IPS-NIHi7 (cell line): ENCODE measurements around the gene TMEM176B.
A peak's percentile ranks its signal among the peaks of the same experiment; 100 is the strongest.
"Not testable (repeated sequence)": the region's sequence is repeated elsewhere in the genome, so short reads cannot be mapped to it uniquely, and the experiment has no call there.

Experiments
- DNase-seq: peaks from one replicate; pipeline ENCODE4 v3.0.0; 2012; ENCODE audit warnings: mixed read lengths; ENCODE audit errors: extremely low spot score

Gene TMEM176B

DNA sequence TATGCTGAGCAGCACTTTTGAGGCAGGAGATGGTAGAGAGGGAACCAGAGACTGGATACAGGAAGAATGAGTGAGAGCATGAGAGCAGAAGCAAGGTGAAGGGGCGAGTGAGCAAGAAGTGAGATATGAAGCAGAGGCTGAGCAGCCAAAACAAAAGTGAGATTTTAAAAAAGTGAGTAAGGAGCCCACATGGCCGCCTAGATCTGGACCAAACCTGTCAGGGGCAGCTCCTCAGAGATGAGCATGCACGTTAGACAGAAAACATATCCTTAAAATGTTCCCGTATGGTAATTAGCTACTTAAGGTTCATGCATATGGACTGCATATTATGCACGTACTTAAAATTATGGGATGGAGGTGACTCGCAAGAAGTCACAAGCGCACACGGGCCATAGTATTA, 22.9 kb upstream of the TMEM176B start:
- no peak for DNase-seq

DNA sequence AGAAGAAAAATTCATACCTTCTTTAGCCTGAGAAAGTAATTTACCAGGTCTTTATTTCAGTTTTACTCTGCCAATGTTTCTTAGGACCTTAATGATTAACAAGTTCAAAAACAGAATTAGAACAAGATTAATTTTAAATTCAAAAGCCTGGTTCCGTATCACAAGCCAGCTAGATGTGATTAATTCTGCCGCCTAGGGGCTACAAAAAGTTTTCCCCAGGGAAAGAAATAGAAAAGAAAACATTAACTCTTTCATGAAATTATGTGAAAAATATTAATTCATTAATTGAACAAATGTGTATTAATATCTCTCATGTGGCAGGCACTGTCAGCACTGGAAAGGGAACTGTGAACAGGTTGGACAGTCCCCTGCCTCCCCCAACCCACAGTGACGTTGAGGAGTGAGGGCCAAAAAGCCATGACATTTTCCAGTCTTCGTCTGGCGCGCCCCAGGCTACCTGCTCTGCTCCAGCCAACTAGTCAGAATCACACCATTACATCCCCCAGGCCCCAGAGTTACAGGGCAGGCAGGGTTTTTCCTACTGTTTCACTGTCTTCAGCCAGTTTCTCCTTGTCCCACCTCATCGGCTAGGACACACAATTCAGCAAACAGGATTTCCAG, 20.5 kb upstream of the TMEM176B start:
- DNase-seq = no peak

DNA sequence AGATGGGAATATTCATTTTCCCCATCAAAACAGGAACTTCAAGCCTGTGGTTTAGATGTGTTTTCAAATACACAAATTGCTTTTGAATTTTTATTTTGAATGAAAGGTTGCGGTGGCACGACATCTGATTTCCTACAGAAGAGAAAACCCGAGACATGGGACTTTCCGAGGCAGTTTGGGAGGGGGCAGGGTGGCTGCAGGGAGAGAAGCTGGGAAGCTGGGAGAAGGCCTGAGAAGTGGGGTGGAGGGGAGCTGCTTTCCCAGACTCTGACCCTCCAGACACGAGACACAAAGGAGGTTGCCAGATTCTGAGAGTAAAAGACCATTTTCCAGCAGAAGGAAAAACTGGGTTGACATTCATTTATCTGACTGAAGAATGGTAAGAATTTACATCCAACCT, 20.0 kb upstream of the TMEM176B start:
- DNase-seq = no peak

DNA sequence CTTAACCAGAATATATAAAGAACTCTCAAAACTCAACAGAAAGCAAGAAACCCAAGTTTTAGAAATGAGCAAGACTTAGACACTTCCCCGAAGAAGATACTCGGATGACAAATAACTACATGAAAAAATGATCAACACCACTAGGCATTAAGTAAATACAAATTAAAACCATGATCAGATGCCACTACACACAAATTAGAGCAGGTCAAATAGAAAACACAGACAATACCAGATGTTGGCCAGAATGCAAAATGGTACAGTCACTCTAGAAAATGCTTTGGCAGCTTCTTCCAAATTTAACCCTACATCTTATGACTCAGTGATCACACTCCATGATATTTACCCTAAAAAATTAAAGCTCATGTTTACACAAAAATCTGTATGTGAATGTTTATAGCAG, 18.8 kb upstream of the TMEM176B start:
- no peak for DNase-seq

DNA sequence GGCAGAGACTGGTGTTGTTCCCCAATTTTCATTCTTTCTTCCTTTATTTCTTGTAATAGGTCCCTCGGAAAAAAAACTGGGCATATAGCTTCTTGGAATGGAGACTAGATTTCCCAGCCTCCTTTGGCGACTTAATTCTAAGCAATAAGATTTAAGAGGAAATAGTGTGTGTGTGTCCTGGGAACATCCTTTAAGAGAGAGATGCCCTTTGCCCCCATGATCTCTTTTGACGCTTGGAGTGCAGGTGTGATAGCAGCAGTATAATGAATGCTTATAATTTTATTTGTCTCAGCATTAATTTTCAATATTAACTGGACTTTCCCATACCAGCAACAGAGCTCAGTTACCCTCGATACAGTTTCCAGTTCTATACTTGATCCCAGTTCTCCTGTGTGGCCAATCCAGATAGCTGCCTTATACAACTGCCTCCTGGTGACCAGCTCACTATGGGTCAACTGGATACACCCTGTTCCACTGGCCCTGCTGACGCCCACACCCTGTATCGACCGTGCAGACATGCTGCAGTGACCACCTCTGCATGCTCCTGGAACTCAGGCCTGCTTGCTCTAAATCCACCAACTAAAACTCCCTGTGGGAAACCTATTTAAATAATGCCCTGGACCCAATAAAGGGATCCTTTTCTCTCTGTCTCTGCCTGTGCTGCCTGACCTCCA, 14.3 kb upstream of the TMEM176B start:
- DNase-seq = no peak

DNA sequence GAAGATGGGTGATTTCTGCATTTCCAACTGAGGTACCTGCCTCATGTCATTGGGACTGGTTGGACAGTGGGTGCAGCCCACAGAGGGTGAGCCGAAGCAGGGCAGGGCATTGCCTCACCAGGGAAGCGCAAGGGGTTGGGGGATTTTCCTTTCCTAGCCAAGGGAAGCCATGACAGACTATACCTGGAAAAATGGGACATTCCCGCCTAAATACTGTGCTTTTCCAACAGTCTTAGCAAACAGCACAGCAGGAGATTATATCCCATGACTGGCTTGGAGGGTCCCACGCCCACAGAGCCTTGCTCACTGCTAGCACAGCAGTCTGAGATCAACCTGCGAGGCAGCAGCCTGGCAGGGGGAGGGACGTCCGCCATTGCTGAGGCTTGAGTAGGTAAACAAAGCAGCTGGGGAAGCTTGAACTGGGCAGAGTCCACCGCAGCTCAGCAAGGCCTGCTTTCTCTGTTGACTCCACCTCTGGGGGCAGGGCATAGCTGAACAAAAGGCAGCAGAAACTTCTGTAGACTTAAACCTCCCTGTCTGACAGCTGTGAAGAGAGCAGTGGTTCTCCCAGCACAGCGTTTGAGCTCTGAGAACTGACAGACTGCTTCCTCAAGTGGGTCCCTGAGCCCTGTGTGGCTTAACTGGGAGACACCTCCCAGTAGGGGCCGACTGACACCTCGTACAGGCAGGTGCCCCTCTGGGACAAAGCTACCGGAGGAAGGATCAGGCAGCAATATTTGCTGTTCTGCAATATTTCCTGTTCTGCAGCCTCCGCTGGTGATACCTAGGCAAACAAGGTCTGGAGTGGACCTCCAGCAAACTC, 7.7 kb upstream of the TMEM176B start:
- DNase-seq = not testable (repeated sequence)

DNA sequence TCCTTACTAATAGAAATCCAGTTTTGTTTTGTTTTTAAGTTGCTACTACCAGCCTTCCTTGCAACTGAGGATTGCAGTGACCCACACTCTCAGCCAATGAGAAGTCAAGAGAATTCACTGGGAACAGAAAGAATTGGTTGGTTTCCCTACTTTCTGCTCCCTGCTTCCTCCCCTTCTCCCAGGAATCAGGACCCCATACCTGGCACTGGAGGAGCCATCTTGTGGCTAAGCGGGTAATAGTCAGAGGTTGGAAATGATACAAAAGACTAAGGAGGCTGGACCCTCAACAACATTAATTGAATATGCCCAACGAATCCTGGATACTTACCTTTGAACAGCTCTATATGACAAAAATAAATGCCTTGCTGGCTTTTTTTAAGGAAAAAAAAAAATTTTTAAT, 6.7 kb upstream of the TMEM176B start:
- peak; percentile 30 for DNase-seq

DNA sequence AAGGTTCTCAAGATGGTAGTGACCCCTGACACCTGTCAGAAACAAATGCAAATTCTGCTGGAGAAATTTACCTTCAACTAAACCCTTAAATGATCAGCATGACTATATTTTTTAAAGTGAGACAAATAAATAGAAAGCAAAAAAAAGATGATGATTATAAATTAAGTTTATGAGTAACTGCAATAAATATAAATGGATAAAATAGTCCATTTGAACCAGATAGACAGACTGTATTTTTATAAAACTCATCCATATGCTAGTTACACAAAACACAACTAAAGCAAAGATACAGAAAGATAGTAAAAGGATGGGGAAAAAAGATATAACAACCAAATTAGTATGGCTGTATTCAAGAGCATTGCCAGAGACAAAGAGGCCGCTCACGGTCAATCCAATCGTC, 6.3 kb upstream of the TMEM176B start:
- DNase-seq = no peak

DNA sequence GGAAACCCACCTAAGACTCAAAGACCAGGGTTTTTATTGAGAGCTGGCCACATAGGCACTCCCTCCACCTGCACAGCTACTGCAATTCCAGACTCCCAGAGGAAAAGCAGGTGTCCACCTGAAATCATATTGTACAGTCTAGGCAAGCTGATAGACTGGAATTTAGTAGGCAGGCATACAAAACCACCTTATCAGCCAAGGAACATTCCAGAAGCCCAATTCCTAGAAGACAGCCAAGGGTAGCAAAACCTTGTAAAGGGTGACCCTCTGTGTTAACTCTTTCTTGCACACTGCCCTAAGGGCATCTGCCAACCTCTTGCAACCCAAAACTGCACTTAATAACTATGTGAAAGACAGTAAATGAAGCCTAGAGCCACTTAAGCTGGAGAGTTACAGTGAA, 5.7 kb upstream of the TMEM176B start:
- DNase-seq = no peak

DNA sequence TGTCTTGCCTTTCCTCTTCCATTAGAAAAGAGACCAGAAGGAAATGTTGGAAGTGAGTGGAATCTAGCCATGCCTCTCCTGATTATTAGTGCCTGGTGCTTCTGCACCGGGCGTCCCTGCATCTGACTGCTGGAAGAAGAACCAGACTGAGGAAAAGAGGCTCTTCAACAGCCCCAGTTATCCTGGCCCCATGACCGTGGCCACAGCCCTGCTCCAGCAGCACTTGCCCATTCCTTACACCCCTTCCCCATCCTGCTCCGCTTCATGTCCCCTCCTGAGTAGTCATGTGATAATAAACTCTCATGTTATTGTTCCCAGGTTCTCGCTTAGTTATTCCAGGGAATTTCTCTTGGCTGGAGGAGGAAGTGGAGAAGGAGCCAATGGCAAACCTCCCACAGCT, 4.6 kb upstream of the TMEM176B start:
- DNase-seq = no peak

DNA sequence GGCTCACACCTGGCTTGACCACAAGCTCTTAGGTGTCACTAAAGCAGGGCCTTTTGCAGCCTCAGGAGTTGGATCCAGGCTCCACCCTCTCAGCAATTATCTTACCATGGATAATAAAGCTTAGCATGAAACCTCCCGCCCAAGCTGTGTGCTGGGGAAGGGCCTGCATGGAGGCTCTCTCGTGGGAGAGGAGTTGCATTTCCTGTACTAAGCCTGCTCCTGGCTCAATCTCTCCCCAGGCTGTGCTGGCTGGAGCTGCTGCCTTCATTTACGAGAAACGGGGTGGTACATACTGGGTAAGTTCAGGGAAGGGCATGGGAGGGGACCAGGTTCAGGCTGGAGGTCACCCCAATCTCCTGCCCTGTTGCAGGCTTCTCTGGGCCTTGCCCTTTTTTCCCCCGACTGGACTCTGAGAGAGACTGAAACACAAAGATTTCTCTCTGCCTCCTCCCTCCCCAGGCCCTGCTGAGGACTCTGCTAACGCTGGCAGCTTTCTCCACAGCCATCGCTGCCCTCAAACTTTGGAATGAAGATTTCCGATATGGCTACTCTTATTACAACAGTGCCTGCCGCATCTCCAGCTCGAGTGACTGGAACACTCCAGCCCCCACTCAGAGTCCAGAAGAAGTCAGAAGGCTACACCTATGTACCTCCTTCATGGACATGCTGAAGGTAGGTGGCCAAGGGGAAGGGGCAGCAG, 3.1 kb upstream of the TMEM176B start:
- no peak for DNase-seq

DNA sequence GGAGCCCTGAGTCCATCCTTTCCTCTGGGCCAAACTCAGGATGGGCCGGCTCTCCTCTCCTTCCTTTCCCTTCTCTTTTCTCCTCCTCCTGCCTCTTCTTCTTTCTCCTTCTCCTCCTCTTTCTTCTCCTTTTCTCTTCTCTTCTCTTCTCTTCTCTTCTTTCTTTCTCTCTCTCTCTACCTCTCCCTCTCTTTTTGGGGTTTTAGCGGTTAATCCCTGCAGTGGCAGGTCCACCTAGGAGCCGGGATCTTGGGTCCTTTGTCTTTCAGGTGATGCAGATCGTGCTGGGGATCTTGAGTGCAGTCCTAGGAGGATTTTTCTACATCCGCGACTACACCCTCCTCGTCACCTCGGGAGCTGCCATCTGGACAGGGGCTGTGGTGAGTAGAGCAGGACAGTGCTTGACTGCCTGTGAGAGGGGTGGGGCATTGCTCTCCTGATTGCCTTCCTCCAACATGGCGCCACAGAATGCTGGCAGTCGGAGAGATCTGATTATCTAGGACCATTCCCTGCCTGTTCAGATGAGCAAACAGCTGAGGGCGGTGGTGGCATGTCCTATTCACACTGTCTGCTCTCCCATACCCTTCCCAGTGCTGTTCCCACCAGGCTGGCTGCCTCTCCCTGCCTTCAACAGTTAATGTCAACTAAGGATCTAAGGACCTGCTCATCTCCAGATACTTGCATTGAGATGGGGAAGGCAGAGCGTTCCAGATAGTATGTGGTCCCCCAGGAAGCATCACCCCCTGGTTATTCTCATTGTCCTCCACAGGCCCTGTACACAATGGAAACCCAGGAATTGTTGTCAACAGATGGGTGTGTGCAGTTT, 2.0 kb upstream of the TMEM176B start:
- no peak for DNase-seq

DNA sequence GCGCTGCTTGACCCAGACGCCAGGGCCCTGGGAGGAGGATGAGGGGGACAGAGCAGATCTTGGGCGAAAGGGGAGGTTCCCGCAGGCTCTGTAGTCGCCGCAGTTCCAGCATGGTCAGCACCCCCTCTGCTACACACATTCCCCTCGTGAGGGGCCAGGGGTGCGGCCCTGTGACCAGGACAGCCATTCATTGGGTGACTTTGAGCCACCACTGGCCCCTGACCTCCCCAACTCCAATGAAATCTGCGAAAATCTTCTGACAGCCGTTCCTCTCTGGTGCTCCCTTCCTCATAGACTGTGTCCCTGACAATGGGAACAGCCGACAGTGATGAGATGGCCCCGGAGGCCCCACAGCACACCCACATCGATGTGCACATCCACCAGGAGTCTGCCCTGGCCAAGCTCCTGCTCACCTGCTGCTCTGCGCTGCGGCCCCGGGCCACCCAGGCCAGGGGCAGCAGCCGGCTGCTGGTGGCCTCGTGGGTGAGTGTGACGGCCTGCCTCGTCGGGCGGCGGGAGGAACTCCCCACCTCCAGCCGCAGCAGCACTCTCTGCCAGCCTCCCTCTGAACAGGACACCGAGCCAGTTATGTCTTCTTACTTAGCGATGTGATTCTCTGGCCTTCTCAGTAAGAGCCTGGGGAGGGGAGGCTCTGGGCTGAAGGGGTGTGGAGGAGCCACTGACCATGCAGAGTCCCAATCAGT, 1.2 kb upstream of the TMEM176B start:
- DNase-seq = peak; percentile 30

DNA sequence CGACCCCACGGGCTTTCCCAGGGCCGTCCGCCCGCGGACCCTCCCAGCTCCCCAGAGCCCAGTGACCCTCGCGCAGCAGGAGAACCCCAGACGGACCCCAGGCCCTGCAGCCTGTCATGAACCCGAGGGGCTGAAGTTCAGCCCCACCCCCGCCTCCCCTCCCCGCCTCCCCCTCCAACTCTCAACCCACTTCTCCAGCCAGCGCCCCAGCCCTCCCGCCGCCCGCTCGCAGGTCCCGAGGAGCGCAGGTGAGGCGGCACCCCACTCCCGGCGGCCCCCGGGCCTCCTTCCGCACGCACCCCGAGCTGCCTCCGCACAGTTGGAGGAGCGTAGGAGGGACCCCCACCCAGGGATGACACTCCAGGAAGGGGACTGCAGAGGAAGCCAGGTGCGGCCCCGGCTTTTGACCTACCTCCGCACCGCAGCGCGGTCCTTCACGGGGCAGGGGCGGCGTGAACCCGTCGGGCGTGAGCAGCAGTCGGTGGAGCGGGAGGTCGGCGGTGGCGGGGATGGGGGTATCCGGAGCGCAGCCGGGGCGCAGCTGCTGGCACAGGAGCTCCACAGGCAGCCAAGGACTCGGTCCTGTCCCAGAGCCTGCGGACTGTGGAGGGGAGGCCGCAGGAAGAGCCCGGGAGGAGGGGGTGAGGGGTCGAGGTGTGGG, 547 bp upstream of the TMEM176B start, which contains the start of gene TMEM176A:
Gene TMEM176A (plus strand): TSS at position 189 of the 661 bp plus-strand sequence. CDS start 782 bp downstream, outside the sequence.
- DNase-seq = peak; percentile 38

DNA sequence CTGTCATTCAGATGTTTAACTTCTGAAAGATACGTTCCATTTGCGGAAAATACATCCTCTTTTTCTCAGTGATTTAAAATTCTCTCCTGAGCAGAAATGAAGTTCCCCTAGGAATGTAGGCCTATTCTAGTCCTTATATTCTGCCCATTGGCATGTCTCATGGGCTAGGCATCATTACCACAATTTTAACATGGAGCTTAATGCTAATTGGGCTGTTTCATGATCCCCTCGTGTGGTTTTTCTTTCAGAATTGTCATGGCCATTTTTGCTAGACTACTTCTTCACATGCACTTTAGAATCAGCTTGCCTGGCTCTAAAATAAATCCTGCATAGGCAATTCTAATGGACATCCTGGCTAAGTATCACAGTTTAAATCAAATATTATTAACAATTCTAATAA, 1.0 kb downstream of the TMEM176B start:
- no peak for DNase-seq

DNA sequence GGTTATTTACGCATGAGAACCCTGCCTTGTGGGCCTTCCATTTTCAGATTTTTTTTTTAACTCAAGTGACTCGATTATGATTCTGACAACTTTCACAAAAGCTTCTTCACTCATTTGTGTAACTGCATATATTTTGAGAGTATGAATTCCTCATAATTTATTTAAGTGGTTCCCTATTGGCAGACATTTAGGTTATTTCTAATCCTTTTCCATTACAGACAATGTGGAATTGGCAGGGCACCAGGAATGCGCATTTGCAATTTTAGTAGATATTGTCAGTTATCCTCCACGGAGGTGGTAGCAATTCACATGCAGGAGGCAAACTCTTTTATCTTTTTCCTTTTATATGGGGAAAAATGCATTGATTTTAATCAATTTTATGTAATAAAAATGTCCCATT, 2.5 kb downstream of the TMEM176B start:
- no peak for DNase-seq

DNA sequence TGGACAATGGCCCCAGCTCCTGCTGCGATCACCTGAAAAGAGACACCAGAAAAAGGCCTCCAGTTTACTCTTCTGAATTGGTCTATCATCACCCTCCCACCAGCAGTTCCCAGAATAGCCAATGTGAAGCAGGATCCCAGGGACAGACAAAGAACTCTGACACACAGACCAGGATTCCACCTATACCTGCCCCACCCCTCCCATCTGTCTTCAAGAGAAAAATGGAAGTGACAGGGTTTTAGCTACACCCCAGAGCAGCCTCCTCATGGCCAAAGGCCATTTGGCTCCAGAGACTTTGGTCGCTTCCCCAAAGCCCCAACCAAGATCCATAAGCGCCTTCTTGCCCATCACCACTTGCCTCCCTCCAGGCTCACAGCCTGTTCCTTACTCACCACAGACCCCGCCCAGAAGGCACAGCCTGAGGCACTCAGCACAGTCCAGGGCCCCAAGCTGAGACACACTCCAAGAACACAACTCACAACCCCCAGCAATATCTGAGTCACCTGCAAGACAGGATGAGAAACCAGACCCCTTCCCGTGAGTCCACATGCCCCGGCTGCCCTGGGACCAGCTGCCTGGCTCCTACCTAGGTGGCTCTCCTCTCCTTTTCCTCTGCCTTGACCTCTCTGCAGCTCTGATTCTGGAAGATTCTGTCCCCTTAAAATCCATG, 6.5 kb downstream of the TMEM176B start:
- no peak for DNase-seq

DNA sequence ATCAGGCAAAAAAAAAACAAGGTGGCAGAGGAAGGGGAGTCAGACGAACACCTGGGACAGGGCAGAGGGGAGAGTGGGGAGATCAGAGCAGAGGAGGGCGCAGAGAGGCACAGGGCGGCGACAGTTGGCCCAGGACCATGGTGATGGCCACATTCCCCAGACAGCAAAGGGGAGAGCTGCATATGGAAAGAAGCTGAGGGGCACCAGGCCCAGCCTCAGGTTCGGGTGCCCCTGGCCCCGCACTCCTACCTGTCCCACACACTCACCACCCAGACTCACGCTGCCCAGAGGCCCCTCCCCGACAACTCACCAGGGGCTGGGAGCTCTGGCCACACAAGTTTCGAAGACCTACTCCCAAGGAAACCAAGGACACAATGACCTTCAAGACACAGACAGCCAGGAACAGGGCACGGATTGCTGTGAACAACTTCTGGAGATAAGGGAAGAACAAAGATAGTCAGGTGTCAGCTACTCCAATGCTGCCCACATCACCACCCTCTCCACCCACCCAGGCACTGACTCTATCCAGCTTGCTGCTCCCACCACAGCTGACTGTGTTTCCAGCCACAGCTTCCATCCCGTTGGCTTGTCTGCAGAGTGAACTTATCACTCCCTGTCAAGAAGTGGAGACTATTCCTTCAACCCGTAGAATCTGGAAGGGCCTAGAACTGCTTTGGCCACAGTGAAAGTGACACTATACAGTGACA, 8.3 kb downstream of the TMEM176B start:
- no peak for DNase-seq

DNA sequence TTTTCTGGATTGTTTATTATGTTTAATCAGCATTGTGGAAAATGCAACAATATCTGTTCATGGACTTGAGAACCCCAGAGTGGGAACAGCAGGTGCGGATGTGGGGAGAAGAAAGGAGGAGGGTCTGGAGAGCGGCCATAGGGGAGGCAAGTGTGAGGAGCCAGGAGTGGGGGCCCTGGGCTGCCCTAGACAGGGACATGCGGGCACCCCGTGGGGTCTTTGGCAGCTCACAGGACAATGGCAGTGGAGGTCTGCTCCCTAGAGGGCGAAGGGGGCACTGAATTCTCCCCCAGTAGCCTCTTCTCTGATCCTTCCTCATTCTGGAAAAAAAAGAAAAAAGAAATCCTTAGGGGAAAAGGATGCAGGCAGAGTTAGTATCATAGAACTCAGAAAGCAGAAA, 8.9 kb downstream of the TMEM176B start:
- no peak for DNase-seq
